ENCODE measurements around the gene LGR4.

DNA sequence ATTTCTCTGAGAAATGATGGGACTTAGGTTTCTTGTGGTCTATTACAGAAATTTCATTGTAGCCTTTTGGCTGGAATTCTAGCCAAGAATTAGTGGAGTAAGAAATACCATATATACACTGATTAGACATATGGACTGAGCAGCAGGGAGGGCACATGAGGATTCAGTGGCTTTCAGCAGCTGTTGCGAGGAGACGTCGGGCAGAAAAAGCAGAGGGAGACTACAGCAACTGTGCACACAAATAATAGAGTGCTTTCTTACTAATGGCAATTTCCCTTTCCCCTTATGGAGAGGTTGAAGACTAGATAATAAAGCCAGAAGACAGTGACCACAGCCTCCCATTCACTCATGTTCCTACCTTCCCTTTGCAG is 74.2 kb downstream of the LGR4 start:
- TF ChIP-seq, protein P1, sequence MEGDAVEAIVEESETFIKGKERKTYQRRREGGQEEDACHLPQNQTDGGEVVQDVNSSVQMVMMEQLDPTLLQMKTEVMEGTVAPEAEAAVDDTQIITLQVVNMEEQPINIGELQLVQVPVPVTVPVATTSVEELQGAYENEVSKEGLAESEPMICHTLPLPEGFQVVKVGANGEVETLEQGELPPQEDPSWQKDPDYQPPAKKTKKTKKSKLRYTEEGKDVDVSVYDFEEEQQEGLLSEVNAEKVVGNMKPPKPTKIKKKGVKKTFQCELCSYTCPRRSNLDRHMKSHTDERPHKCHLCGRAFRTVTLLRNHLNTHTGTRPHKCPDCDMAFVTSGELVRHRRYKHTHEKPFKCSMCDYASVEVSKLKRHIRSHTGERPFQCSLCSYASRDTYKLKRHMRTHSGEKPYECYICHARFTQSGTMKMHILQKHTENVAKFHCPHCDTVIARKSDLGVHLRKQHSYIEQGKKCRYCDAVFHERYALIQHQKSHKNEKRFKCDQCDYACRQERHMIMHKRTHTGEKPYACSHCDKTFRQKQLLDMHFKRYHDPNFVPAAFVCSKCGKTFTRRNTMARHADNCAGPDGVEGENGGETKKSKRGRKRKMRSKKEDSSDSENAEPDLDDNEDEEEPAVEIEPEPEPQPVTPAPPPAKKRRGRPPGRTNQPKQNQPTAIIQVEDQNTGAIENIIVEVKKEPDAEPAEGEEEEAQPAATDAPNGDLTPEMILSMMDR (IDR thresholded peaks at IDR 0.05): no peak
- no peak for TF ChIP-seq POLR2A (IDR thresholded peaks at IDR 0.05)

Data from uterus (tissue), 2 donors.